ENCODE data around the gene RNF32.
"Not testable (repeated sequence)": the region's sequence is repeated elsewhere in the genome, so short reads cannot be mapped to it uniquely, and the experiment has no call there.

RNF32 gene

DNA sequence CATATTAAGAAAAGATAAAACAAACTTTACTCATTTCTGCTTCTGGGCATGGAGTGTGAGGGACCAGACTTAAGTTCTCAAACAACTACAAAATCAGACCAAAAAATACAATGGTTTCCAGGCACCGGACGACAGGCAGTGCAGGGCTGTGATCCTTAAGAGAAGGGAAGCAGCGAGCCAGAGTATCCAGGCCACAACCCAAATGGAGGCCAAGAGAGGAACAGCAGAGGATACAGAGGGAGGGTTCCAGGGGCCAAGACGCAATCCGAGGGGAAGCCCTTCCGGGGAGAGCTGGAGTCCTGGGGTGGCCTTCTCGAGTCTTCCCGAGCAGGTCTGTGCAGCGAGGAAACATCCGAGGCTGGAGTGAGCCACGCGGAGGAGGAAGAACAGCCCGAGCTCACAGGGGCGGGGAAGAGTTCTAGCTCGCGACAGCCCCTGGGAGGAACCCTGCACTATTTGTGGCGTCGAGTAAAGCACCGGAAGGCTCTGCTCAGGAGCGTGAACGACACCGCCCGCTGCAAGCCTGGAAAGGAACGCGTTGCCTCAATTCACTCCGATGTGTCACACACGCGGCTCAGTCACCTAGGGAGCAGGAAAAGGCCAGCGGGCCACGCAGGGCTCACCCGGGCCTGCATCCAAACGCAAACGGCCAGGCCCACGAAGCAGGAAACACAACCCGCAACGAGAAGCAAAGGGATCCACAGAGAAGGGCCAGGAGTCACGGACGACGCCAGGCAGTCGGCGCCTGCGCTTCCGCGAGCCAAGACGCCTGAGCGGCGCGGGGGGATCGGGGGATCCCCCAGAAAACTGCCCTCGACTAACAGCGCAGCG is 933 bp upstream of the RNF32 start:
- in situ Hi-C loops (cut with MboI; ENCODE audit: low sequenced_read_pairs) = no loop called here

DNA sequence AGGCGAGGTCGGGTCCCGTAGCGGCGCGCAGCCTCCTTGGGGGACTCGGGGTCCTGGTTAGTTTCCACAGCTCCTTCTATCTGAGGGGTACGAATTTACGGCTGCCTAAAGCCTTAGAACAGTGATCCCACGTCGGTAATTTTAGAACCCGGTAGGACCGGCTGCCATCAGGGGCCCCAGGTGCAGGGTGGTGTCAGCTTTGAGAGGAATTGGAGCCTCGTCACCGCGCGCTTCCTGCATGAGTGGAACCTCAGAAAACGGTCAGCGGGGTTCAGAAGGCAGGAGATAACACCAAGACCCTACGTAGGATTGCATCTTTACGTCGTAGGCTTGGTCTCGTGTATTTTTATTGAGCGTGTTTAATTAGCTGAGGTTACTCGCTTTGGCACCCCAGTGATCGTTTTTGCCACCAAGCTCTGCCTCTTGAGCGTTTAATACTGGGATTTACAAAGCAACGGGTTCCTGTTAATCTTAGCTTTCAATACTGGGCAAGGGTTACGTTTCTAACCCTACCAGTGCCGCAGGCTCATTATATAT is 443 bp downstream of the RNF32 start:
- in situ Hi-C loops (cut with MboI; ENCODE audit: low sequenced_read_pairs) = no loop called here

DNA sequence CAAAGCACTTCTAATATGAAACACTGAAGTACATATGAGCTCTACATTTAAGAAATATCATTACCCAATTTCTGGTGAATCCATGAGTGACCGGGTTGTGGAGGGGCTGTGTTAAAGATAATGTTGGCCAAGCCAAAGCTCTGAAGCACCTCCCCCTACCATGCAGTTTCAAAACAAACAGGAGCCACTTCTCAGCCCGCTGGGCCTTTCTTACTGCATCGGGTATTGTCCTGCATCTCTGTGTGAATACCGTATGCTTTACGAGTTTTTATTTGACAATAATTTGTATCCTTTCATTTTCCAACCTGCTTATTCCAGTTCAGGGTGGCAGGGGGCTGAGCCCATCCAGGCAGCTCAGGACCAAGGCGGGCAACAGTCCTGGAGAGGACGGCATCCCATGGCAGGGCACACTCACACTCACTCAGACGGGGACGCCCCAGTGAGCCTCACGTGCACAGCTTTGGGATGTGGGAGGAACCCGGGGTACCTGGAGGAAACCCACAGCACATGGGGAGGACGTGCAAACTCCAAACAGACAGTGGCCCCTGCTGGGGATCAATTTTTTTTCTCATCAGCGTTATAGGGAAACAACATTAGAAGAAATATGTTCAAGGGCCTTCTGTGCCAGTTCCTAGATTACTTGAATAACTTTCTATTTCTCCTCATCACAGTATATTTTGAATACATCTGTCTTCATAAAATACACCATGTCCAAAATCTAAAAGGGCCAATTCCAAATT is 1.9 kb downstream of the RNF32 start:
- in situ Hi-C loops (cut with MboI; ENCODE audit: low sequenced_read_pairs) = no loop called here

DNA sequence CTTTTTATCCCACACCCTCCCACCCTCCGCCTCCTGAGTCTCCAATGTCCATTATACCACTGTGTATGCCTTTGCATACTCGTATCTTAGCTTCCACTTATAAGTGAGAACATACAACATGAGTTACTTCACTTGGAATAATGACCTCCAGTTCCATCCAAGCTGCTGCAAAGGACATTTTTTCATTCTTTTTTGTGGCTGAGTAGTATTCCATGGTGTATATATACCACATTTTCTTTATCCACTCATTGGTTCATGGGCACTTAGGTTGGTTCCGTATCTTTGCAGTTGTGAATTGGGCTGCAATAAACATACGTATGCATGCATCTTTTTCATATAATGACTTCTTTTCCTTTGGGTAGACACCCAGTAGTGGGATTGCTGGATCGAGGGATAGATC is 6.8 kb downstream of the RNF32 start:
- in situ Hi-C loops (cut with MboI; ENCODE audit: low sequenced_read_pairs) = not testable (repeated sequence)

DNA sequence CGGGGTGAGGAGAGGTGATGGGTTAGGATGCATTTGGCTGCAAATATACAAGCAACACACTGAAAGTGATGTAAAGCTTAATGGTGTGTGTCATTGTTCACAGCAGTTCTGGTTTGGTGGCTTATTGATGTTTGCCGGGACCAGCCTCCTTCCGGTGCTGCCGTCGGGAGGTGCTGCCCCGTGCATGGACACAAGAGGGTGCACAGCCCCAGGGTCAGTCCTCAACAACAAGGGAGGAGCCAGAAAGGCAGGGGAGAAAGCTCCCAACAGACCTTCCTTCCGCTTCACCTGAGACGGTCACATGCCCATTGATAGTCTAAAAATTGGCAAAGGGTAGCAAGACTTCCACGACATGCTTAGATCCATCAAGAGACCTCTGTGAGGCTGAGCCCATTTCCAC is 9.5 kb downstream of the RNF32 start:
- in situ Hi-C loops (cut with MboI; ENCODE audit: low sequenced_read_pairs) = no loop called here

DNA sequence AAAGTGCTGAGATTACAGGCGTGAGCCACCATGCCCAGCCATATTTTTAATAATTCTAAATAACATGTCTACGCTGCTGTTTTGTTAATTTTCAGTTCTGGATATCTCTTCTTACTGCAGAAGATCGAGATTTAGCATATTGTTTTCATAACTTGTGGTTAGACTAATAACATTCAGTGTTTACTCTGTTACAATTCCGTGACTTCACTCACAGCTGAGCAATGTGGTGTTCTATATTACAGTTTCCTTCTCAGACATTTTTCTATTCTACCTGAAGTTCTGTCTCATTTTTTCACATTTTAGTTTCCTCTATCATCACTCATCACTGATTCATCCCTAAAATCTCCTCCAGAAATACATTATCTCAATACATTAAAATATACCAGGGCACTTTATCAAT is 10.9 kb downstream of the RNF32 start:
- in situ Hi-C loops (cut with MboI; ENCODE audit: low sequenced_read_pairs) = no loop called here

DNA sequence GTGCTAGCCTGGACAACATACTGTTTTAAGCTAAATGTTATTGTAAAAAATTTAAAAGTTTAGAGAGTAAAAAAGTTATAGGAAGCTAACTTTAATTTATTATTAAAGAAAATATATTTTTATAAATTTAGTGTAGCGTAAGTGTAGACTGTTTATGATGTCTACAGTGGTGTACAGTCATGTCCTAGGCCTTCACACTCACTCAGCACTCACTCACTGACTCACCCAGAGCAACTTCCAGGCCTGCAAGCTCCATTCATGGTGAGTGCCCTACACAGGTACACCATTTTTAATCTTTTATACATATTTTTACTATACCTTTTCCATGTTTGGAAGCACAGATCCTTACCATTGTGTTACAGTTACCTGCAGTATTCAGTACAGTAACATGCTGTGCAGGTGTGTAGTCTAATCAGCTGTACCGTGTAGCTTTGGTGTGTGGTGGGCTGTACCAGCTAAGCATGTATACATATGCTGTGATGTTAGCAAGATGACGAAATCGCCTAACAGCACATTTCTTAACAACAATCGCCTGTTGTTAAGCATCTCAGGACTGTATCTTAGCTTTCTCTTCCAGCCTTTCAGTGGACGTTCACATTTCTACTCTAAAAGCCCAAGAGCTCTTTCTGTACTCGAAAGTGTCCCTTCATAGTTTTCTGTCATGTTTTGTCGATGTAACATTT is 12.5 kb downstream of the RNF32 start:
- in situ Hi-C loops (cut with MboI; ENCODE audit: low sequenced_read_pairs) = no loop called here

DNA sequence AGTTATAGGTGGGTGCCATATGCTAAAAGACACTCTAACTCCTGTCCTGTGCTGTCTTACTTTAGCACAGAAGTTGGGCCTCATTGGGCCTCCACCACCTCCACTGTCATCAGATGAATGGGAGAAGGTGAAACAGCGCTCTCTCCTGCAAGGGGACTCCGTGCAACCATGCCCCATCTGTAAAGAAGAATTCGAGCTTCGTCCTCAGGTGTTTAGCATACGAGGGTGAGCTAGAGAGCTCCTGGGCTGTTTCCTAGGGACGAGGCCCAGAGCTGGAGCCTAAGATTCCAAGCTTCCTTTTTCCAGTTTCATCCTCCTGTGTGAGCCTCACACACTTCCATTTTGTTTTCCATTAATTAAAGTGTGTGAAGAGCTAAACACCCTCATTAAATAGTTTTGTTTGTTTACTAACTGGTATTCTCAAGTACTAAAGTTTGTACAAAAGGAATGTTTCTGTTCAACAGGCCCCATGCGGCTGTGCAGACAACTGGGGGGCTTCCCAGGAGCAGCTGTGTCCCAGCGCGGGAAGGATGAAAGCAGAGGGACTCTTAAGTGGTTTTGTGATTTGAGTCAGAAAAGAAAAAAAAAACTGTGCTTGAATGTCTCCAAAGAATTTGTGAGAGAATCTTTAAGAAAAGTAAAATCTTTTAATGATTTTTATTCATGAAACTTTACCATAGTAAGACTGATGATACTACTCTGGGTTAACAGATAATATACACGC is 14.1 kb downstream of the RNF32 start:
- in situ Hi-C loops (cut with MboI; ENCODE audit: low sequenced_read_pairs) = no loop called here

DNA sequence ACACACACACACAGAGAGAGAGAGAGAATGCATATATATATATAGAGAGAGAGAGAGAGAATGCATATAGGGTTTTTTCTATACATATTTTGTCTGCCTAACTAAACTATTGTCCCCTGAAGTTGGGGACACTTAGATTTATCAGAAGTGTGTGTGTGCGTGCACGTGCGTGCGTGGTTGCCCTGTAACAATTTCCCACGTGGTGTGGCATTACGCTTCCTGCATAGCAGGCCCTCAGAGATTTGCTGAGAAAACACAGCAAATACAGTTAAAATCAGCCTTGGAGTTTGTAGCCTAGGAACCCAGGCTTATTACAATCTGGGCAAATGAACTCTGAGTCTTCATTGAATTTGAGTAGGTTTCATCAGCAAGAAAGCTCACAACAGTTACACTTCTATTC is 14.7 kb downstream of the RNF32 start:
- in situ Hi-C loops (cut with MboI; ENCODE audit: low sequenced_read_pairs) = no loop called here

DNA sequence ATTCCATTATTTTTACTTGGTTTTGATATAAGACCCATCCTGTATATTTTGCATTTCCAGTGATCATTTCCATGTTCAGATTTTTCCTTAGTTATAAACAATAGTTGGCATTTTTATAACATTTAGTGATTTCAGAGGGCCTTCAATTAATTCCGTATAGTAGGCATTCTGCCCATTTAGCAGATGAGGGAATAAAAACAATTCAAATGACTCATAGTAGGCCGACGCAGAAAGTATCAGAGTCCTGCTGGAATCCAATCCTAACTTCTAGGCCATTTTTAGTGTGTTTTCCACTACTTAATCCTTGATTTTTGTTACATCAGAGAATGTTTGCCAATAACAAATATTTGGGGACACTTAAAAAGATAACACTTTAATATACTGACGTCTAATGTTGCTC is 15.4 kb downstream of the RNF32 start:
- in situ Hi-C loops (cut with MboI; ENCODE audit: low sequenced_read_pairs) = no loop called here

DNA sequence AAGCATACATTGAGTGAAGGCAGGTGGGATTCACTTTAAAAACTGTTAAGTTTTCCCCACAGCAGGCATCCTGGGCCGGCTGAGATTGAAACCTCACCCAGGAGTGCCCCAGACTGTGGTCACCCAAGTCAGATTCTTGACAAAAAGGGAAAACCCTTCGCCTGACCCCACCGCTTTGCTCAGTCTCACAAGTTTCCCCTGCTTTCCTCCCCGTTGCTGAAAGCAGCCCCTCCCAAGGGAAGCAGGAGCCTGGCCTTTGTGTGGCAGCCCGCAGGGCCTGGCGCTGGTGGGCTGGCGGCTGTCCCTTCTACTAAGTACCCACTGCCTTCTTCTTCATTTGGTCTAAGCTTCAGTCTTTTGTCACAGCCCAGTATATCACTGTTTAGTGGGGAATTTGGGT is 16.0 kb downstream of the RNF32 start:
- in situ Hi-C loops (cut with MboI; ENCODE audit: low sequenced_read_pairs) = no loop called here

DNA sequence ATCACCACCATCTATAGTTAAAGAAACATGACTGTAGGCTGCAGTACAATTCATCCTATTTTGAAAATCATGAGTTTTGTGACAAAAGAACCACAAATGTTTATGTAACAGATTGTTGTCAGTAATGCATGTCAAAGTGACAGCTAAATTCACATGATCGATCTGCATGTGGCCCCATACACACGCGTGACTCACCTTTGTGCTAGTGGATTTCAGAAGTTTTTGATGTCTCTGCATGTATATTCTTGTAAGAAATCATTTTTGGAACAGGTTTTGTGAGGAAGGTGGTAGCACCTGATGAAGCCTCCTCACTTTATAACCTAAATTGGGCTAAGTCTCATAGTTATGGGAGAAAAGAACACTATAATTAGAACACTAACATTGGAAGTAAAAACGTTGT is 17.1 kb downstream of the RNF32 start:
- in situ Hi-C loops (cut with MboI; ENCODE audit: low sequenced_read_pairs) = no loop called here

DNA sequence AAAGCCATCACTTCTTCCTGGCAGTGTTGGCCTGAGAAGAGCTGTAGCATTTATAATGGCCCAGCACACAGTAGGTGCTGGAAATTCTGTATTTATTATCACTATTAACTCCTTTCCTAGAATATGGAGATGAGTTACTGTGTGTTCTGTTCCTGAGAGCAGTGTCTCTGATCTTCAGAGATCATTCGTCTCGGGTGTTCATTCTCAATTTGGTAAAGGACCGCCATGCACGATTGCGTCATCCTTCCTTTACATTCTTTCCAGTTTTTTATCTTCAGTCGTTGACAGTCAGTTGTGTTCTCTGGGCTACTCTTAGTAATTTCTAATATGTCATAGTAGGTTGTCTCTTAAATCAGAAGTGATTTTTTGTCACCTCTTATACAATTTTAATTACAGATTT is 18.6 kb downstream of the RNF32 start:
- in situ Hi-C loops (cut with MboI; ENCODE audit: low sequenced_read_pairs) = no loop called here

DNA sequence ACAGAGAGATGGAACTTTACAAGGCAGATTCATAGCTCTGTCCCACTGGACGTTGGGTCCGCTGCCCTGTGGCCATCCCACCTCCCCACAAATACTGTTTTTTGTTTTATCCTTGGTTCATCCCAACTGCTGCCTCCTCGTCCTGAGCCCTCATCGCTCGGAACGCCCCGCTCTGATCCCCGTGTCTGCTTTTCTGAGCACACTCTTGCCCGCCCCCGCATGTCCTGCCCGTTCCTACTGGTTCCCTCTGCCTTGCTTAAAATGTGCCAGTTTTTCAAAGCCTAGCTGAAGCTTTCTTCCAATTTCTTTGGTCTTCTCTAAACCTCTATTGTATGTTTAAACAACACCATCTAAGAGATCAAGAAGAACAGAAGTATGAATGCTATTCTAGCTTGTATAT is 19.4 kb downstream of the RNF32 start:
- in situ Hi-C loops (cut with MboI; ENCODE audit: low sequenced_read_pairs) = no loop called here

DNA sequence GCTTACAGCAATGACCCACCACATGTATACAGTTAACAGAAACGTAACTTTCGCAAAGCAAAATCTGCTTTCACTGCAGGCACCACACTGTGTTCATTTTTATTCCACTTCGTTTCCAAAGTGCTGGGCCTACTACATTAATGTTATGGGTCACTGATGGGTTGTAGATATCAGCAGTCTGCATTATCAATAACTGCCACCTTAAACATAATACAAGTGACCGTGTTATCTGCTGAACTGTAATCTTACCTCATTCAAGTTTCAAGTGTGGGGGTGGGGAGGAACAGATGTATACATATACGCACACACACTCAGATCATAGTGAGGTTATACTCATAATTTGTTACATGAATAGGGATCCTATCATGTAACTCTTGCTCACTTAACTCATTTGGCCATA is 21.1 kb downstream of the RNF32 start:
- in situ Hi-C loops (cut with MboI; ENCODE audit: low sequenced_read_pairs) = no loop called here

DNA sequence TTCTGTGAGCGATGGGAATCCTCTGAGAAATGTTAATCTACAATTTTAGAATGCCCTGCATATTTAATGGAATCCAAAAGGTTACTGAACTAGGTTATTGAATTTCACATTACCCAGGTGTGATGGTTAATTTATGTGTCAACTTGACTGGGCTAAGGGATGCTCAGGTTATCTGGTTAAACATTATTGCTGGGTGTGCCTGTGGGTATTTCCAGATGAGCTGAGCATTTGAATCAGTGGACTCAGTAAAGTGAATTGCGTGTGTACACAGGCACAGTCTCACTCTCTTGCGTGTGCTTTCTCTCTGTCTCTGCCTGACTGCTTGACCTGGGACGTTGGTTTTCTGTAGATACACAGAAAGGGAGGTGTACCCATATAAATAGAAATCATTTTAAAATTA is 21.7 kb downstream of the RNF32 start:
- in situ Hi-C loops (cut with MboI; ENCODE audit: low sequenced_read_pairs) = no loop called here

DNA sequence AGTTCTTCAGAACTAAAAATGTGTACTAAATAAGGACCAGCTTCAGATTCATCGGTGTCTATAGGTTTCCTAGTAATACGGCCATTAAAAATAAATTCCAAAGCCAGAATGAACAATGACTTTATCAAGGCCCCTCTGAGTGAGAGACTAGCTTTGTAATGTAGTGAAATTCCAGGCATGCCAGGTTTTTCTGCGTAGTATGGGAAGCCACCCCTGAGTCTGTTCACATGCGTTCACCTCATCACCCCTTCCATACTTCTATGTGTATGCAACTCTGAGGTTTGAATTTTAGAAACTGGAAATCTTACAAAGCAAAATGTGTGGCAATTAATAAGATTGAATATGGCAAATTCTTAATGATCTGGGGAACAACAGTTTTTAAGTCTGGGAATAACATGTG is 24.5 kb downstream of the RNF32 start:
- in situ Hi-C loops (cut with MboI; ENCODE audit: low sequenced_read_pairs) = no loop called here

DNA sequence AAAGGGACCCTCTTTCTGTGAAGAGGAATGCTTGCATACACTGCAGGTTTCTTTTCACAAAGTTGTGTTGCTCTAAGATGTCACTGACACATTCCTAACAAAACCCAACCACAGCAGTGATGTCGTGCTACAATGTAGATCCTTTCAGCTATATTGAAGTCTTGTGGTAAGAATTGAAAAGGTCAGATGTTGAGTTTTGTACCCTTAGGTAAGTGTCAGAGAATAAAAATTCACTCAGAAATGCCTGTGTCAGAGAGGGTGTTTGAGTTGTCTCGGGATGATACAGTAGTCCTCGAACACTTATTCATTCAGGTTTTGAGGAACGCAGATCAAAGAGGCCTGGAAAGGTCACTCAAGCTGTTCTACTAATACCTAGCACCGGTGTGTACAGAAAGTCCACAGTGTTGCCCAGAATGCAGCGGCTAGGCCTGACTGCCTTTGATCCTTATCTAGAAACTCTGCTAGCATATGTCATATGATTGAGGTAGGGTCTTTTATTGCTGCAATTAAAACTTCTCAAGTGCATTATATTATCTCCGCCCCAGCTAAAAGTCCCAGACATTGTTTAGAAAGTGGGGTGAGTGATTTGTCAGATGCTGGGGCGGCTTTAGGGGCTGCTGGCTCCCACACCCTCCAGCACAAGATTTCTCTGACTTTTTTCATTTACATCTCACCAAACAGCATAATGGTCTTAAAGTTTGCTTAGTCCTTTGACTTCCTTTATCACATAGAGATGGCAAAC is 26.0 kb downstream of the RNF32 start:
- in situ Hi-C loops (cut with MboI; ENCODE audit: low sequenced_read_pairs) = no loop called here

DNA sequence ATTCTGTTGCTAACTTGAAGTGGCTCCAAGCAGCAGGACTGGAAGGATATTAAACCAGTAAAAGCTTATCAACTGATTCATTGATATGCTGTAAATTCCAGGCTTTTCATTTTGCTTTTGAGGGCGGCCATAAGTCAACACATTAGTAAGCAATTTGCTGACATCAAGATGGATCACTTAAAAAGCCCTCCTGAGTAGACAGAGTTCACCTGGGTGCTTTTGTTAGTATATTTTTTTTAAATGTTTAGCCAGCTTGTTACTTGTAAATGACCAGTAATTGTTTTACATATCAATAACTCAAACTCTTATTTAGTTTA is 26.5 kb downstream of the RNF32 start:
- in situ Hi-C loops (cut with MboI; ENCODE audit: low sequenced_read_pairs) = no loop called here

DNA sequence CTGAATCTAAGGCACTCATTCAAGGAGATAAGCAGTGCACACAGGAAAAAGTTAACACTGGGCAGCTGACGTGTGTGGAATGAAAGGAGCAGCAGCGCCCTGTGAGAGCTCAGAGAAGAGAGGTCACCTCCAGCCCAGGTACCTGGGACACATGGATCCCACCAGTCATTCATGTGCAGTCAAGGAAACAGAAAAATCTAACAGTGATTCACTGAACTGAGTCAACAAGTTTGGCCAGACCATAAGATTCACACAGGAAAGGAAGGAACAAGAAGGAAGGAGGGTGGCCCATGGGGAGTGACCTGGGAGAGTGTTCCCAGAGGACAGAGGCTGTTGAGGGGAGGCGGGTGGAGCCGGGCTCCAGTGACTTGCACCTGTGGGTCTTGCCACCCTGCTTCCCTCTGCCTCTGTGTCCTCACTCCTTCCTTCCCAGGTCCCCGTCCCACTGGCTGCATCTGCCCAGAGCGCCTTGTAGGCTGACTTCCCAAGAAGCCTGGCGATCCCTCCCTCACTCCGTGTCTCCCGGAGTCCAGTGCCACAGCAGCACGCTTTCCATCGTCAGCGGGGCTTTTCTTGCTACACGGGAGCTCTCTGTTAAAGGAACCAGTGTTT is 27.7 kb downstream of the RNF32 start:
- in situ Hi-C loops (cut with MboI; ENCODE audit: low sequenced_read_pairs) = no loop called here

Data from HL-60/S4 treated with phorbol 12-myristate 13-acetate at 8.2 ng/mL for 4 days and 3 days (cell line).